ENCODE measurements around the gene C4BPA. TPM values are rescaled to one million over a fixed set of nuclear protein-coding genes. Genes with fewer than 3 reads are reported as not detected.

C4BPA gene
- total and polyA plus RNA-seq, 5 donors from 2014 or later, result not detected

- H3K4me1 Mint-ChIP-seq, result peaks cover 0 to 17% (median 6%) of the 10 kb centered on the region in 4 donors
- no peaks in the 10 kb centered on the region for H3K36me3 Mint-ChIP-seq
- Histone ChIP-seq H3K36me3 (ENCODE audit: control insufficient read depth, insufficient read depth, low read length) (no peaks in the 10 kb centered on the region), H3K4me3 (ENCODE audit: low read depth, low read length) (peak within 1 kb of the TSS; percentile 54), H3K4me1 (ENCODE audit: control insufficient read depth, insufficient read depth, low read length, poor library complexity, severe bottlenecking) (no peaks in the 10 kb centered on the region), H3K27me3 (ENCODE audit: control insufficient read depth, insufficient read depth, low read length) (peaks cover 17% of the 10 kb centered on the region), H3K27ac (ENCODE audit: insufficient read depth, low read length, poor library complexity, severe bottlenecking) (no peak within 1 kb of the TSS), H3K9me3 (ENCODE audit: control insufficient read depth in 2 of 2, low read length in 2 of 2) (no peaks in the 10 kb centered on the region)
- DNase-seq (peak in 2 of 3 donors; percentile 13 to 53), ATAC-seq (ENCODE audit: low read depth in 2 of 2) (peak in 1 of 2 donors; percentile 24)
- peaks cover 17% of the 10 kb centered on the region for H3K27me3 Mint-ChIP-seq
- H3K4me3 Mint-ChIP-seq, result peak within 1 kb of the TSS; percentile 21 to 75 (median 44)
- peaks cover 0 to 2% (median 0%) of the 10 kb centered on the region in 7 donors for H3K9me3 Mint-ChIP-seq
- H3K27ac Mint-ChIP-seq, result peak within 1 kb of the TSS; percentile 17 to 92 (median 30)
These were observed 15.1 kb upstream of the C4BPA start, which contains the start of gene C4BPB for GRCh38 chr1:207088701-207089626. C4BPB (plus strand) TSS chr1:207088860; CDS start chr1:207089532, 672 bp downstream.

- Histone ChIP-seq H3K27me3 (ENCODE audit: control insufficient read depth, insufficient read depth, low read length) (peaks cover 9% of the 10 kb centered on the region), H3K4me3 (ENCODE audit: low read depth, low read length) (peak overlapping the region; percentile 54), H3K4me1 (ENCODE audit: control insufficient read depth, insufficient read depth, low read length, poor library complexity, severe bottlenecking) (no peaks in the 10 kb centered on the region), H3K36me3 (ENCODE audit: control insufficient read depth, insufficient read depth, low read length) (no peaks in the 10 kb centered on the region), H3K27ac (ENCODE audit: insufficient read depth, low read length, poor library complexity, severe bottlenecking) (no peak overlapping the region), H3K9me3 (ENCODE audit: control insufficient read depth in 2 of 2, low read length in 2 of 2) (no peaks in the 10 kb centered on the region)
- DNase-seq (no peak), ATAC-seq (ENCODE audit: low read depth in 2 of 2) (no peak)
- peaks cover 0 to 16% (median 6%) of the 10 kb centered on the region in 4 donors for H3K4me1 Mint-ChIP-seq
- peak overlapping the region; percentile 21 to 75 (median 44) for H3K4me3 Mint-ChIP-seq
- peak overlapping the region; percentile 17 to 92 (median 30) for H3K27ac Mint-ChIP-seq
- peaks cover 15% of the 10 kb centered on the region for H3K27me3 Mint-ChIP-seq
- H3K36me3 Mint-ChIP-seq, result no peaks in the 10 kb centered on the region
- H3K9me3 Mint-ChIP-seq, result peaks cover 0 to 2% (median 0%) of the 10 kb centered on the region in 7 donors
These were observed 14.2 kb upstream of the C4BPA start for GRCh38 chr1:207089627-207090355.

GRCh38 chr1:207091200-207091908, 12.7 kb upstream of the C4BPA start:
- H3K4me1 ChIP-seq (ENCODE audit: control insufficient read depth, insufficient read depth, low read length, poor library complexity, severe bottlenecking), result no peaks in the 10 kb centered on the region
- H3K27me3 Mint-ChIP-seq, result peaks cover 12% of the 10 kb centered on the region
- peaks cover 0 to 15% (median 6%) of the 10 kb centered on the region in 4 donors for H3K4me1 Mint-ChIP-seq
- H3K9me3 ChIP-seq (ENCODE audit: control insufficient read depth in 2 of 2, low read length in 2 of 2), result no peaks in the 10 kb centered on the region
- H3K4me3 Mint-ChIP-seq, result no peak overlapping the region
- H3K36me3 ChIP-seq (ENCODE audit: control insufficient read depth, insufficient read depth, low read length), result no peaks in the 10 kb centered on the region
- no peaks in the 10 kb centered on the region for H3K9me3 Mint-ChIP-seq
- H3K27ac Mint-ChIP-seq, result no peak overlapping the region
- no peaks in the 10 kb centered on the region for H3K36me3 Mint-ChIP-seq
- no peak overlapping the region for H3K27ac ChIP-seq (ENCODE audit: insufficient read depth, low read length, poor library complexity, severe bottlenecking)
- H3K27me3 ChIP-seq (ENCODE audit: control insufficient read depth, insufficient read depth, low read length), result peaks cover 5% of the 10 kb centered on the region
- ATAC-seq (ENCODE audit: low read depth in 2 of 2), result no peak
- no peak overlapping the region for H3K4me3 ChIP-seq (ENCODE audit: low read depth, low read length)
- no peak for DNase-seq

GRCh38 chr1:207093944-207094343, 10.1 kb upstream of the C4BPA start:
- DNase-seq (no peak), ATAC-seq (ENCODE audit: low read depth in 2 of 2) (no peak)
- Histone ChIP-seq H3K27me3 (ENCODE audit: control insufficient read depth, insufficient read depth, low read length) (peaks cover 5% of the 10 kb centered on the region), H3K4me1 (ENCODE audit: control insufficient read depth, insufficient read depth, low read length, poor library complexity, severe bottlenecking) (no peaks in the 10 kb centered on the region), H3K27ac (ENCODE audit: insufficient read depth, low read length, poor library complexity, severe bottlenecking) (no peak overlapping the region), H3K4me3 (ENCODE audit: low read depth, low read length) (no peak overlapping the region), H3K36me3 (ENCODE audit: control insufficient read depth, insufficient read depth, low read length) (no peaks in the 10 kb centered on the region), H3K9me3 (ENCODE audit: control insufficient read depth in 2 of 2, low read length in 2 of 2) (no peaks in the 10 kb centered on the region)
- Mint-ChIP-seq H3K4me1 (peaks cover 0 to 11% (median 6%) of the 10 kb centered on the region in 4 donors), H3K27me3 (peaks cover 8% of the 10 kb centered on the region), H3K27ac (no peak overlapping the region), H3K4me3 (no peak overlapping the region), H3K36me3 (no peaks in the 10 kb centered on the region), H3K9me3 (no peaks in the 10 kb centered on the region)

- no peak overlapping the region for H3K27ac Mint-ChIP-seq
- peaks cover 5% of the 10 kb centered on the region for H3K27me3 ChIP-seq (ENCODE audit: control insufficient read depth, insufficient read depth, low read length)
- H3K4me3 ChIP-seq (ENCODE audit: low read depth, low read length), result no peak overlapping the region
- H3K4me1 ChIP-seq (ENCODE audit: control insufficient read depth, insufficient read depth, low read length, poor library complexity, severe bottlenecking), result no peaks in the 10 kb centered on the region
- peak in 1 of 3 donors; percentile 77 for DNase-seq
- H3K36me3 Mint-ChIP-seq, result no peaks in the 10 kb centered on the region
- no peaks in the 10 kb centered on the region for H3K9me3 ChIP-seq (ENCODE audit: control insufficient read depth in 2 of 2, low read length in 2 of 2)
- peaks cover 0 to 2% (median 0%) of the 10 kb centered on the region in 7 donors for H3K9me3 Mint-ChIP-seq
- no peak for ATAC-seq (ENCODE audit: low read depth in 2 of 2)
- no peaks in the 10 kb centered on the region for H3K4me1 Mint-ChIP-seq
- H3K27me3 Mint-ChIP-seq, result peaks cover 28% of the 10 kb centered on the region
- no peak overlapping the region for H3K27ac ChIP-seq (ENCODE audit: insufficient read depth, low read length, poor library complexity, severe bottlenecking)
- H3K4me3 Mint-ChIP-seq, result no peak overlapping the region
- H3K36me3 ChIP-seq (ENCODE audit: control insufficient read depth, insufficient read depth, low read length), result no peaks in the 10 kb centered on the region
These were observed 6.1 kb upstream of the C4BPA start for GRCh38 chr1:207097871-207098324.

GRCh38 chr1:207101720-207102119, 2.3 kb upstream of the C4BPA start:
- Mint-ChIP-seq H3K4me3 (no peak overlapping the region), H3K9me3 (peaks cover 0 to 3% (median 0%) of the 10 kb centered on the region in 7 donors), H3K4me1 (no peaks in the 10 kb centered on the region), H3K27me3 (peaks cover 21% of the 10 kb centered on the region), H3K27ac (no peak overlapping the region), H3K36me3 (no peaks in the 10 kb centered on the region)
- Histone ChIP-seq H3K9me3 (ENCODE audit: control insufficient read depth in 2 of 2, low read length in 2 of 2) (no peaks in the 10 kb centered on the region), H3K4me3 (ENCODE audit: low read depth, low read length) (no peak overlapping the region), H3K27ac (ENCODE audit: insufficient read depth, low read length, poor library complexity, severe bottlenecking) (no peak overlapping the region), H3K36me3 (ENCODE audit: control insufficient read depth, insufficient read depth, low read length) (no peaks in the 10 kb centered on the region), H3K4me1 (ENCODE audit: control insufficient read depth, insufficient read depth, low read length, poor library complexity, severe bottlenecking) (no peaks in the 10 kb centered on the region), H3K27me3 (ENCODE audit: control insufficient read depth, insufficient read depth, low read length) (peaks cover 6% of the 10 kb centered on the region)
- DNase-seq (no peak), ATAC-seq (ENCODE audit: low read depth in 2 of 2) (no peak)

GRCh38 chr1:207102146-207102545, 1.9 kb upstream of the C4BPA start:
- H3K4me1 Mint-ChIP-seq, result no peaks in the 10 kb centered on the region
- DNase-seq (no peak), ATAC-seq (ENCODE audit: low read depth in 2 of 2) (no peak)
- no peaks in the 10 kb centered on the region for H3K36me3 Mint-ChIP-seq
- H3K27me3 Mint-ChIP-seq, result peaks cover 21% of the 10 kb centered on the region
- no peaks in the 10 kb centered on the region for H3K4me1 ChIP-seq (ENCODE audit: control insufficient read depth, insufficient read depth, low read length, poor library complexity, severe bottlenecking)
- H3K36me3 ChIP-seq (ENCODE audit: control insufficient read depth, insufficient read depth, low read length), result no peaks in the 10 kb centered on the region
- H3K27ac ChIP-seq (ENCODE audit: insufficient read depth, low read length, poor library complexity, severe bottlenecking), result no peak overlapping the region
- H3K9me3 Mint-ChIP-seq, result peaks cover 0 to 3% (median 0%) of the 10 kb centered on the region in 7 donors
- no peak overlapping the region for H3K4me3 Mint-ChIP-seq
- no peaks in the 10 kb centered on the region for H3K9me3 ChIP-seq (ENCODE audit: control insufficient read depth in 2 of 2, low read length in 2 of 2)
- H3K27ac Mint-ChIP-seq, result no peak overlapping the region
- H3K4me3 ChIP-seq (ENCODE audit: low read depth, low read length), result no peak overlapping the region
- peaks cover 6% of the 10 kb centered on the region for H3K27me3 ChIP-seq (ENCODE audit: control insufficient read depth, insufficient read depth, low read length)

All from CD4-positive, CD25-positive, alpha-beta regulatory T cell (primary cell).